ENCODE data around the gene PPP1R9B. TPM values are rescaled to one million over a fixed set of nuclear protein-coding genes. Genes with fewer than 3 reads are reported as not detected.

The PPP1R9B gene
- total RNA-seq, 1 donor from 2014 or later, result 103 TPM

DNA sequence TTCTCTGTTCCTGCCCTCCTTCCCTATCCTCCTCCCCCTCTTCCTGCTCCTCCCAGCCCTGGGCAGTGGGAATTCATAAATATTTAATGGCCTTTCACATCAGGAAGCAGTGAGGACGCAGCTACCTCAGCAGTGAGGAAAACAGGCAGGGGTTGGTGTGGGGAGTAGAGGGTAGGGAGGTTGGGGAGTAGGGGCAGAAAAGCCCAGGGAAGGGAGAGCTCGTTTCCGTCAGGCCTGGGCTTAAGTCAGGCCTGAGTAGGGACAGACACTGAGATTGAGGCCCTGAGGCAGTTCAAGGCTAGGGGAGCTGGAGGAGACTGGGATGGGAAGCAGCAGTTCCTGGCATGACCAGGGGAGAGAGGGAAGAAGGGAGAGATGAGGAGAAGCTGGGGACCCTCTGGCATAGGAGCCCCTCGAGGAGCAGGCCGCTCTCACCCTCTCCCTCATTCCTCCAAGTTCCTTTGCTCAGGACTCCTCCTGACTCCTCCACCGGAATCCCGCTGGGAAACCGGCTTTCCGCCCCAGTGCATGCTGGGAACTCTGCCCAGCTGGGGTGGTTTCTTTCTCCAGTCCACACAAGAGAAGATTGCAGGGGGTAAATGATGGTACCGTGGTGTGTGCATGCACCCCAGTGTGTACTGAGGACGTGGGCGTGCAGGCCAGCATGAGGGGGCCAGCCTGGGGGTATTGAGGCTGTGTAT is 26.7 kb downstream of the PPP1R9B start:
- no peak for TF ChIP-seq CTCF (IDR thresholded peaks at IDR 0.05)
- Histone ChIP-seq H3K27ac (peak overlapping the region; percentile 63), H3K4me1 (peaks cover 17% of the 10 kb centered on the region), H3K4me3 (no peak overlapping the region), H3K36me3 (no peaks in the 10 kb centered on the region), H3K9me3 (no peaks in the 10 kb centered on the region), H3K27me3 (no peaks in the 10 kb centered on the region)
- DNase-seq (no peak), ATAC-seq (no peak)
- intact Hi-C loops (cut with DNase I), result no loop called here

DNA sequence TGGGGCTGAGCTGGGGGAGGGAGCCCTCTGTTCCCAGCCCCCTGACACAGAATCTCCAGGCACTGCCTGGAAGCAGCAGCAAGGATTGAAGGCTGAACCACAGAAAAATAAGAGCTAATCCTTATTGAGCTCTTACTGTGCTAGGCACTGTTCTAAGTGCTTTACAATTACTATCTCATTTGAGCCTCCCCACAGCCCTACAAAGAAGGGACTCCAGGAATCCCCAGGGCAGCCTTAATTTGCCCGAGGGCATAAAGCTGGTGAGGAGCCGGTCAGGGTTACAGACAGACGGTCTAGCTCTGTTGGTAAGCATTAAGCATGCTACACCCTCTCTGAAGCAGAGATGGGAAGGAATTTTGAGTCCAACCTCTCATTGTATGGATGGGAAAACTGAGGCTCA is 27.5 kb downstream of the PPP1R9B start:
- peaks cover 15% of the 10 kb centered on the region for H3K4me1 ChIP-seq
- no peak overlapping the region for H3K4me3 ChIP-seq
- intact Hi-C loops (cut with DNase I), result no loop called here
- no peaks in the 10 kb centered on the region for H3K9me3 ChIP-seq
- H3K36me3 ChIP-seq, result no peaks in the 10 kb centered on the region
- H3K27ac ChIP-seq, result peak overlapping the region; percentile 63
- H3K27me3 ChIP-seq, result peaks cover 6% of the 10 kb centered on the region
- ATAC-seq (no peak), DNase-seq (no peak)
- no peak for TF ChIP-seq CTCF (IDR thresholded peaks at IDR 0.05)

GRCh38 chr17:50120475-50121253 is 29.8 kb downstream of the PPP1R9B start:
- intact Hi-C loops (cut with DNase I), result no loop called here
- ATAC-seq, result no peak
- no peaks in the 10 kb centered on the region for H3K9me3 ChIP-seq
- no peak overlapping the region for H3K4me3 ChIP-seq
- no peak overlapping the region for H3K27ac ChIP-seq
- no peak for DNase-seq
- H3K4me1 ChIP-seq, result peaks cover 21% of the 10 kb centered on the region
- no peak for TF ChIP-seq CTCF (IDR thresholded peaks at IDR 0.05)
- no peaks in the 10 kb centered on the region for H3K36me3 ChIP-seq
- peaks cover 24% of the 10 kb centered on the region for H3K27me3 ChIP-seq

DNA sequence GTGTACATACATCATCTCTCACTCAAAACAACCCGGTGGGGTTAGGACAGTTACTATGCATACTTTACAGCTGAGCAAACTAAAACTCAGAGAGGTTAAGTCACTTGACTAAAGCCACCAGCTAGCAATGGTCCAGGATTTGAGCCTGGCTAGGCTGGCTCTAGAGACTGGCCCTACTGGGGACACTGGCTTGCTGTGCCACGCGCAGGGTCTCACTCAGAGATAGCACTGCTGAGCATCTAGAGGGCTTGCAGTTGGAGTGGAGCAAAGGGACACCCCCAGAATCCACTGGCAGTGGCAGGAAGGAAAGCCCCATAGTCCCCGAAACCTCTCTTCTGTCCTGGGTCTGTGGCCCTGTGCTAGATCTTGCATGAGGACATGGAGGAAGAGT is 31.7 kb downstream of the PPP1R9B start:
- Histone ChIP-seq H3K9me3 (no peaks in the 10 kb centered on the region), H3K27me3 (peaks cover 27% of the 10 kb centered on the region), H3K4me3 (no peak overlapping the region), H3K4me1 (peaks cover 16% of the 10 kb centered on the region), H3K36me3 (no peaks in the 10 kb centered on the region), H3K27ac (no peak overlapping the region)
- ATAC-seq (no peak), DNase-seq (no peak)
- intact Hi-C loops (cut with DNase I), result loop anchor here (10.0 kb wide), 1 partner anchor 46 kb away; the partner anchor contains the start of gene SGCA
- TF ChIP-seq CTCF (IDR thresholded peaks at IDR 0.05), result no peak

GRCh38 chr17:50118076-50118827 is 32.2 kb downstream of the PPP1R9B start:
- H3K27me3 ChIP-seq, result peaks cover 27% of the 10 kb centered on the region
- H3K9me3 ChIP-seq, result no peaks in the 10 kb centered on the region
- H3K4me1 ChIP-seq, result peaks cover 14% of the 10 kb centered on the region
- intact Hi-C loops (cut with DNase I), result loop anchor here (10.0 kb wide), 1 partner anchor 47 kb away; the partner anchor contains the start of gene SGCA
- no peak for DNase-seq
- TF ChIP-seq CTCF (IDR thresholded peaks at IDR 0.05), result no peak
- no peak overlapping the region for H3K4me3 ChIP-seq
- H3K27ac ChIP-seq, result no peak overlapping the region
- H3K36me3 ChIP-seq, result no peaks in the 10 kb centered on the region
- no peak for ATAC-seq

All from upper lobe of right lung (tissue), 1 donor.